Lower leg skin (tissue), 4 donors: ENCODE measurements around the gene MVB12B. TPM values are rescaled to one million over a fixed set of nuclear protein-coding genes. Genes with fewer than 3 reads are reported as not detected.

ENCODE experiments used
- DNase-seq, 2 donors: peaks; one replicate each; pipeline ENCODE4 v3.0.0-alpha.2; 2019; ENCODE audit warnings: low spot score in 2 of 2
- H3K4me3 ChIP-seq: fragments of 200-600 bp; sonication (generic); 2 replicates; pipeline ENCODE4 v1.5.1; 2017; ENCODE audit warnings: mild to moderate bottlenecking, low read depth; ENCODE audit not compliant: poor library complexity, severe bottlenecking
- CTCF ChIP-seq, 3 donors: fragments of 450-650 bp; IDR thresholded peaks; one replicate each; pipeline ENCODE4 v1.5.1; 2016; ENCODE audit warnings: antibody characterized with exemption in 3 of 3, mild to moderate bottlenecking in 3 of 3, moderate library complexity in 2 of 3
- POLR2A ChIP-seq, 2 donors: fragments of 450-650 bp; IDR thresholded peaks; one replicate each; pipeline ENCODE4 v1.6.1; 2016 to 2017; ENCODE audit warnings: antibody characterized with exemption in 2 of 2, mild to moderate bottlenecking in 1 of 2, moderate library complexity in 1 of 2
- WGBS, 2 donors: methylation state at CpG; one replicate each; pipeline ENCODE4 v1.1.5; 2018; 5-methylcytosine and 5-hydroxymethylcytosine counted together
- intact Hi-C: fragments of 100-400 bp; cut with DNase I; formaldehyde crosslinking; loops from one replicate; pipeline ENCODE4 v1.15.0; 2023; ENCODE audit warnings: low total_unique reads
- total RNA-seq, 4 donors: library from RNA; depleted of rRNA; stranded (reverse); fragments of >200 nt; gene quantifications; one replicate each; pipeline ENCODE4 v1.1.0, GENCODE V29; 2016

Gene MVB12B
- total RNA-seq, 4 donors from 2014 or later = 8.6 to 12.5 (median 10.9) TPM

- intact Hi-C loops = no loop called here
- TF ChIP-seq CTCF (IDR thresholded peaks at IDR 0.05) = no peak
- TF ChIP-seq POLR2A (IDR thresholded peaks at IDR 0.05) = no peak
- WGBS, 2 donors = 82 to 88% methylated on average over 25 of the region's 25 CpGs
- DNase-seq = peak in 1 of 2 donors; percentile 68
- no peak overlapping the region for H3K4me3 ChIP-seq
Measured at GRCh38 chr9:126421567-126422428, 95.2 kb downstream of the MVB12B start.

- 77 to 80% methylated on average over 8 to 10 of the region's 10 CpGs for WGBS, 2 donors
- intact Hi-C loops = no loop called here
- peak in 1 of 2 donors; percentile 56 for DNase-seq
- no peak for TF ChIP-seq POLR2A (IDR thresholded peaks at IDR 0.05)
- TF ChIP-seq CTCF (IDR thresholded peaks at IDR 0.05) = no peak
- no peak overlapping the region for H3K4me3 ChIP-seq
Measured at GRCh38 chr9:126423142-126423915, 96.7 kb downstream of the MVB12B start.

- TF ChIP-seq CTCF (IDR thresholded peaks at IDR 0.05) (no peak), POLR2A (IDR thresholded peaks at IDR 0.05) (no peak)
- WGBS, 2 donors = 82 to 89% methylated on average over 3 of the region's 3 CpGs
Measured at GRCh38 chr9:126423916-126424185, 97.2 kb downstream of the MVB12B start.

GRCh38 chr9:126424511-126424910 lies 97.9 kb downstream of the MVB12B start:
- no peak for TF ChIP-seq POLR2A (IDR thresholded peaks at IDR 0.05)
- TF ChIP-seq CTCF (IDR thresholded peaks at IDR 0.05) = no peak
- 90 to 93% methylated on average over 8 of the region's 8 CpGs for WGBS, 2 donors
- DNase-seq = peak in 1 of 2 donors; percentile 29
- H3K4me3 ChIP-seq = no peak overlapping the region
- intact Hi-C loops = no loop called here

More at GRCh38 chr9:126423916-126424185, 97.2 kb downstream of the MVB12B start:
- no peak for DNase-seq
- H3K4me3 ChIP-seq = no peak overlapping the region
- intact Hi-C loops = no loop called here

- intact Hi-C loops = no loop called here
- peak in 1 of 2 donors; percentile 74 for DNase-seq
- TF ChIP-seq POLR2A (IDR thresholded peaks at IDR 0.05) = no peak
- no peak for TF ChIP-seq CTCF (IDR thresholded peaks at IDR 0.05)
- H3K4me3 ChIP-seq = no peak overlapping the region
- WGBS, 2 donors = 86 to 88% methylated on average over 9 of the region's 9 CpGs
Measured at GRCh38 chr9:126428534-126429175, 102.0 kb downstream of the MVB12B start.
